H1 (cell line): ENCODE data around the gene TYW1B. TPM values are rescaled to one million over a fixed set of nuclear protein-coding genes. Genes with fewer than 3 reads are reported as not detected.
"Not testable (repeated sequence)": the region's sequence is repeated elsewhere in the genome, so short reads cannot be mapped to it uniquely, and the experiment has no call there.

Source experiments
- CTCF ChIA-PET: fragments of 300-600 bp; sonication (Branson Sonifier 250); formaldehyde crosslinking; loops from one replicate; lab custom pipeline; 2021; ENCODE audit not compliant: partially characterized antibody; lab: Charles Lee
- POLR2A ChIA-PET: fragments of 300-600 bp; sonication (Branson Sonifier 250); formaldehyde crosslinking; loops from one replicate; lab custom pipeline; 2021; ENCODE audit warnings: inconsistent platforms; ENCODE audit not compliant: partially characterized antibody; lab: Charles Lee
- DNase-seq, 2 experiments: peaks; one replicate each; pipeline versions ENCODE4 v3.0.0 to v3.0.0-alpha.2; 2010 to 2022; ENCODE audit warnings: low spot score in 2 of 2, low read depth in 1 of 2, mixed read lengths in 1 of 2
- FAIRE-seq: peaks from 2 replicates; lab custom pipeline; 2011; peaks lifted over from hg19 to GRCh38; lab: Jason Lieb, UNC
- H2AFZ ChIP-seq: 2 replicates; pipeline ENCODE4 v1.8.1; 2012; ENCODE audit warnings: low read length, inconsistent platforms
- H2AK5ac ChIP-seq: 2 replicates; pipeline ENCODE4 v1.6.1; 2013; ENCODE audit warnings: low read depth, low read length
- H2BK120ac ChIP-seq: replicated peaks from 2 replicates; pipeline ENCODE3; 2013; ENCODE audit warnings: low read depth, low read length, inconsistent platforms
- H2BK12ac ChIP-seq: 2 replicates; pipeline ENCODE4 v1.6.1; 2013; ENCODE audit warnings: low read depth, low read length
- H2BK15ac ChIP-seq: 2 replicates; pipeline ENCODE4 v1.6.1; 2013; ENCODE audit warnings: low read length
- H2BK20ac ChIP-seq: 2 replicates; pipeline ENCODE4 v1.6.1; 2013; ENCODE audit warnings: low read length
- H2BK5ac ChIP-seq: 2 replicates; pipeline ENCODE4 v1.6.1; 2013; ENCODE audit warnings: low read depth, low read length
- H3K14ac ChIP-seq: 2 replicates; pipeline ENCODE4 v1.6.1; 2013; ENCODE audit warnings: inconsistent platforms; ENCODE audit not compliant: insufficient read length
- H3K18ac ChIP-seq: 2 replicates; pipeline ENCODE4 v1.6.1; 2013; ENCODE audit warnings: low read length; ENCODE audit errors: extremely low read depth
- H3K23ac ChIP-seq: 2 replicates; pipeline ENCODE4 v1.6.1; 2013; ENCODE audit warnings: inconsistent platforms; ENCODE audit not compliant: insufficient read length
- H3K23me2 ChIP-seq: 2 replicates; pipeline ENCODE4 v1.6.1; 2013; ENCODE audit warnings: low read depth, low read length
- H3K27ac ChIP-seq: 2 replicates; pipeline ENCODE4 v1.6.1; 2011; ENCODE audit warnings: low read depth, low read length, inconsistent platforms
- H3K27me3 ChIP-seq, 4 experiments: replicated peaks in 1 of 4; 1 replicate in 1 of 4; 2 replicates in 3 of 4; pipeline versions ENCODE4 v1.6.1 to v1.8.1; 2011 to 2013; ENCODE audit warnings: low read length in 3 of 4, mild to moderate bottlenecking in 3 of 4, inconsistent platforms in 2 of 4, mixed read lengths in 2 of 4, moderate library complexity in 1 of 4; ENCODE audit not compliant: control insufficient read depth in 3 of 4, insufficient read depth in 3 of 4; ENCODE audit errors: extremely low read depth in 1 of 4
- H3K36me3 ChIP-seq, 4 experiments: 2 replicates each; pipeline versions ENCODE4 v1.6.1 to v1.8.1; 2011 to 2013; ENCODE audit warnings: mild to moderate bottlenecking in 4 of 4, low read length in 3 of 4, moderate library complexity in 2 of 4, control low read depth in 1 of 4, inconsistent platforms in 1 of 4; ENCODE audit not compliant: insufficient read depth in 4 of 4, control insufficient read depth in 2 of 4
- H3K4ac ChIP-seq: replicated peaks from 2 replicates; pipeline ENCODE3; 2013; ENCODE audit warnings: low read length, low read depth, mixed read lengths, inconsistent platforms; ENCODE audit not compliant: insufficient read length
- H3K4me1 ChIP-seq, 4 experiments: replicated peaks in 1 of 4; 1 replicate in 1 of 4; 2 replicates in 3 of 4; pipeline versions ENCODE4 v1.6.1 to v1.8.1; 2011 to 2013; ENCODE audit warnings: low read length in 3 of 4, inconsistent platforms in 2 of 4, mixed read lengths in 1 of 4; ENCODE audit not compliant: insufficient read depth in 4 of 4, control insufficient read depth in 3 of 4
- H3K4me2 ChIP-seq, 2 experiments: 2 replicates each; pipeline versions ENCODE4 v1.6.1 to v1.8.1; 2011 to 2013; ENCODE audit warnings: low read depth in 2 of 2, low read length in 2 of 2, control low read depth in 1 of 2, inconsistent platforms in 1 of 2, mild to moderate bottlenecking in 1 of 2; ENCODE audit not compliant: insufficient read depth in 1 of 2
- H3K4me3 ChIP-seq, 4 experiments: fragments of 200-600, 300-600 bp in 1 of 4; sonication (generic), shearing (Covaris generic), sonication (Bioruptor Twin) in 1 of 4; 2 replicates each; pipeline versions ENCODE4 v1.5.1 to v1.8.1; 2011 to 2016; ENCODE audit warnings: low read length in 4 of 4, low read depth in 3 of 4, control low read depth in 2 of 4, inconsistent platforms in 2 of 4, mild to moderate bottlenecking in 2 of 4, mixed read lengths in 1 of 4, moderate library complexity in 1 of 4; ENCODE audit not compliant: insufficient read depth in 2 of 4; ENCODE audit errors: extremely low read depth in 1 of 4
- H3K56ac ChIP-seq: replicated peaks from 2 replicates; pipeline ENCODE3; 2013; ENCODE audit warnings: low read depth, mild to moderate bottlenecking, mixed read lengths, low read length, inconsistent platforms; ENCODE audit not compliant: insufficient read length
- H3K79me1 ChIP-seq: 2 replicates; pipeline ENCODE4 v1.6.1; 2013; ENCODE audit warnings: low read depth, low read length, control low read depth
- H3K79me2 ChIP-seq, 2 experiments: 2 replicates each; pipeline versions ENCODE4 v1.6.1 to v1.8.1; 2012 to 2013; ENCODE audit warnings: low read length in 2 of 2, mild to moderate bottlenecking in 2 of 2, inconsistent platforms in 1 of 2; ENCODE audit not compliant: insufficient read depth in 2 of 2, control insufficient read depth in 1 of 2
- H3K9ac ChIP-seq, 4 experiments: replicated peaks in 1 of 4; 1 replicate in 1 of 4; 2 replicates in 3 of 4; pipeline versions ENCODE4 v1.6.1 to v1.8.1; 2011 to 2013; ENCODE audit warnings: low read depth in 3 of 4, low read length in 3 of 4, control low read depth in 2 of 4, mild to moderate bottlenecking in 2 of 4, moderate library complexity in 2 of 4, inconsistent platforms in 1 of 4; ENCODE audit errors: extremely low read depth in 1 of 4
- H3K9me3 ChIP-seq, 2 experiments: 2 replicates each; pipeline versions ENCODE4 v1.6.1 to v1.8.1; 2012 to 2013; ENCODE audit warnings: mild to moderate bottlenecking in 2 of 2, moderate library complexity in 2 of 2, control low read depth in 1 of 2, inconsistent platforms in 1 of 2, low read depth in 1 of 2, low read length in 1 of 2, mixed read lengths in 1 of 2; ENCODE audit not compliant: insufficient read depth in 2 of 2
- H4K20me1 ChIP-seq, 2 experiments: replicated peaks in 1 of 2; 2 replicates each; pipeline versions ENCODE3 to v1.8.1; 2011 to 2013; ENCODE audit warnings: inconsistent platforms in 2 of 2, low read length in 2 of 2, mild to moderate bottlenecking in 1 of 2; ENCODE audit not compliant: insufficient read depth in 2 of 2, control insufficient read depth in 1 of 2
- H4K5ac ChIP-seq: 2 replicates; pipeline ENCODE4 v1.6.1; 2013; ENCODE audit warnings: low read length, low read depth, mixed read lengths, inconsistent platforms; ENCODE audit not compliant: insufficient read length
- H4K8ac ChIP-seq: 2 replicates; pipeline ENCODE4 v1.8.0; 2013; ENCODE audit warnings: mild to moderate bottlenecking, moderate library complexity, low read length, inconsistent platforms; ENCODE audit not compliant: insufficient read depth; ENCODE audit errors: extremely low read depth
- H4K91ac ChIP-seq: replicated peaks from 2 replicates; pipeline ENCODE3; 2013; ENCODE audit warnings: low read length, mixed read lengths, inconsistent platforms; ENCODE audit not compliant: insufficient read length
- WGBS, 2 experiments: shearing (Covaris generic) in 1 of 2; methylation state at CpG; one replicate each; pipeline versions ENCODE4 v1.1.6 to v1.1.7; 2013 to 2015; ENCODE audit warnings: low lambda C conversion rate in 2 of 2, mixed read lengths in 2 of 2, inconsistent platforms in 1 of 2, low coverage in 1 of 2, missing lambda C conversion rate in 1 of 2; ENCODE audit not compliant: insufficient replicate concordance in 2 of 2, insufficient coverage in 1 of 2, insufficient read length in 1 of 2; ENCODE audit errors: extremely low coverage in 1 of 2, missing lambda C conversion rate in 1 of 2; 5-methylcytosine and 5-hydroxymethylcytosine counted together
- polyA plus RNA-seq, 7 experiments: library from polyadenylated mRNA; depleted of rRNA in 3 of 7; stranded (reverse) in 5 of 7; unstranded in 2 of 7; fragments of >200 nt in 5 of 7; fragments of 200-250 nt in 2 of 7; gene quantifications; 1 replicate in 5 of 7; 2 replicates in 1 of 7; 4 replicates in 1 of 7; pipeline versions ENCODE4 v1.2.1 to v1.2.3, GENCODE V29; 2011 to 2013; ENCODE audit warnings: missing spikeins in 2 of 7, mixed read lengths in 2 of 7
- total RNA-seq: library from RNA; stranded (reverse); fragmentation: NEBNext Ultra II Directional; extraction: Animal tissue kit (Norgen Biotek cat#: 25700); gene quantifications from 2 replicates; pipeline ENCODE4 v1.2.1, GENCODE V29; 2021

Gene TYW1B
- total and polyA plus RNA-seq, 2 of the 8 experiments (the other 6 are each of a cell fraction or from before 2014, with no cell fraction given) = 6.8 to 12.6 TPM

DNA sequence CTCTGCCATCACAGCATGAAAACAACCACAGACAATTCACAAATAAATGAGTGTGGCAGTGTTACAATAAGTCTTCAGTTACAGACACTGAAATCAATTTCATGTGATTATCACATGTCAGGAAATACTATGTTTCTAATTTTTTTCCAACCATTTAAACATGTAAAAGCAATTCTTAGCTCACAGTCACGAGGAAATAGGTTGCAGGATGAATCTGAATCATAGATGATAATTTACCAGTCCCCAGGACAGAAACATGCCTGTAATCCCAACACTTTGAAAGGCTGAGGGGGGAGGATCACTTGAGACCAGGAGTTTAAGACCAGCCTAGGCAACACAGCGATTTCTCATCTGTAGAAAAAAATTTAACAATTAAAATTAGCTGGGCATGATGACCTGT is 283.5 kb downstream of the TYW1B start:
- H4K91ac ChIP-seq, H2BK120ac ChIP-seq, H2BK15ac ChIP-seq, H3K9ac ChIP-seq, H3K79me1 ChIP-seq, H3K36me3 ChIP-seq, H3K18ac ChIP-seq, H2BK5ac ChIP-seq, H3K14ac ChIP-seq, H4K20me1 ChIP-seq, H3K27me3 ChIP-seq, H3K4me2 ChIP-seq, H2AFZ ChIP-seq, H2AK5ac ChIP-seq, H3K23ac ChIP-seq, H3K56ac ChIP-seq, DNase-seq, POLR2A ChIA-PET, H2BK12ac ChIP-seq, H3K9me3 ChIP-seq, H3K4me3 ChIP-seq, H3K79me2 ChIP-seq, H3K4me1 ChIP-seq, H4K8ac ChIP-seq, H4K5ac ChIP-seq, H3K27ac ChIP-seq, H3K23me2 ChIP-seq, H3K4ac ChIP-seq, H2BK20ac ChIP-seq: not testable (repeated sequence)
- FAIRE-seq = peak; percentile 50
- CTCF ChIA-PET = interaction anchor here (0.7 kb wide), 1 partner anchor 91 kb away, joined by 4 read pairs; no protein-coding TSS in a partner anchor
- 72% methylated on average over 2 of the region's 2 CpGs; no CpG with 5 or more reads in 1 of the 2 experiments for WGBS, 2 experiments
